ENCODE measurements around the gene LAIR1.
"Not testable (repeated sequence)": the region's sequence is repeated elsewhere in the genome, so short reads cannot be mapped to it uniquely, and the experiment has no call there.

The LAIR1 gene

GRCh38 chr19:54339646-54340358 lies 24.9 kb downstream of the LAIR1 start:
- DNase-seq, result no peak

DNA sequence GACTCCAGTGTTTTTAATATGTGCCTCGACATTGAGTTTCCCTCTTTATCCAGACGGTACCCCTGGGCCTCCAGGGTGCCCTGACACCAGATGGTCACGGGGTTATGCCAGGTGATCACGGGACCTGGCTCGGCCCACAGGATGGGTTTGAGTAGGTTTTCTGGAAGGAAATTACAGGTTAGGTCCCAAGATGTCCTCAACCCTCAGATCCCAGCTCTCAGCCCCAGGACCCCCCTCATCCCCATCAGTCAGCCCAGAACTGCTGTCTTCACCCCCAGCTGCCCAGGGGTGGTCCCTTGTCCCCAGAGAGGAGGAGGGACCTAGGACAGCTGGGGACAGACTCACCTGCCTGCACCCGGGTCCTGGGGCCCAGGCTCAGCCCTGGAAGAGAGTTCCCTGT lies 26.2 kb downstream of the LAIR1 start:
- DNase-seq, result no peak

GRCh38 chr19:54337858-54338230 lies 26.9 kb downstream of the LAIR1 start:
- no peak for DNase-seq

DNA sequence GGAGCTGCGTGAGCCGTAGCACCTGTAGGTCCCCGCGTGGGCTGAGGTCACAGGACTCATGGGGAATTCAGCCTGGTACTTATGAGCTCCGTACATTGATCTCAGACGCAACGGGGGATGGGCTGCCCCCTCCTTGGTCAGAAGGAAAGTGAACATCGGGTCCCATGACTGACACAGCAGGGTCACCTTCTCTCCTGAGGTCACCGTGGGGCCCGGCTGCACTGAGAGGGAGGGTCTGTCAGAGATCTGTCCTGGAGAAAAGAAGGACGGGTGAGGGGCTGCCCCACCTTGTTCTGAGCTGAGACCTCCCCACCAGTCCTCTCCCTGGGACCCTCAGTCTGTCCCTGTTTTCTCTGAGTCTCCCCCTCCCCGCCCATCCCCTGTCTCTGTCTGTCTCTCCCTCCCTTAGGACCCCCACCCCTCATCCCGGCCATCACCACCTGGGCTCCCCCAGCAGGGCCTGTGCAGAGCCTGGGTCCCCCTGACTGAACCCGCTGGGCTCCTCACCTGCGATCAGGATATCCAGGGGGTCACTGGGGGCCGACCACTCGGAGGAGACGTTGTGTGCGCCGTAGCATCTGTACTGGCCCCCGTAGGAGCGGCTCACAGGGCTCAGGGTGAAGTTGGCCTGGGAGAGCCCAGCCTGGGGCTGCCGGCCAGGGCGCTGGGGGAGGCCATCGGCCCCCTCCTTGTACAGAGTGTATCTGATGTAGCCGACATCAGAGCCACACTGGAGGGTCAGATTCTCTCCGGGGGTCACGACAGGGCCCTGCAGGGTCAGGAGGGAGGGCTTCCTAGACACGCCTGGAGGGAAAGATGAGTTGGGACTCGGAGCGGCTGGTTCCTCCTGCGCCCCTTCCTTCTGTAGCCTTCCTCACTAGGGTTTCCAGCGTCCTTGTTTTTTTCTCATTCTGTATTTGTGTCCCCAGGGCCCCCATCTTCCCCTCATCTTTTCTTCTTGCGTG lies 27.6 kb downstream of the LAIR1 start:
- no peak for DNase-seq

DNA sequence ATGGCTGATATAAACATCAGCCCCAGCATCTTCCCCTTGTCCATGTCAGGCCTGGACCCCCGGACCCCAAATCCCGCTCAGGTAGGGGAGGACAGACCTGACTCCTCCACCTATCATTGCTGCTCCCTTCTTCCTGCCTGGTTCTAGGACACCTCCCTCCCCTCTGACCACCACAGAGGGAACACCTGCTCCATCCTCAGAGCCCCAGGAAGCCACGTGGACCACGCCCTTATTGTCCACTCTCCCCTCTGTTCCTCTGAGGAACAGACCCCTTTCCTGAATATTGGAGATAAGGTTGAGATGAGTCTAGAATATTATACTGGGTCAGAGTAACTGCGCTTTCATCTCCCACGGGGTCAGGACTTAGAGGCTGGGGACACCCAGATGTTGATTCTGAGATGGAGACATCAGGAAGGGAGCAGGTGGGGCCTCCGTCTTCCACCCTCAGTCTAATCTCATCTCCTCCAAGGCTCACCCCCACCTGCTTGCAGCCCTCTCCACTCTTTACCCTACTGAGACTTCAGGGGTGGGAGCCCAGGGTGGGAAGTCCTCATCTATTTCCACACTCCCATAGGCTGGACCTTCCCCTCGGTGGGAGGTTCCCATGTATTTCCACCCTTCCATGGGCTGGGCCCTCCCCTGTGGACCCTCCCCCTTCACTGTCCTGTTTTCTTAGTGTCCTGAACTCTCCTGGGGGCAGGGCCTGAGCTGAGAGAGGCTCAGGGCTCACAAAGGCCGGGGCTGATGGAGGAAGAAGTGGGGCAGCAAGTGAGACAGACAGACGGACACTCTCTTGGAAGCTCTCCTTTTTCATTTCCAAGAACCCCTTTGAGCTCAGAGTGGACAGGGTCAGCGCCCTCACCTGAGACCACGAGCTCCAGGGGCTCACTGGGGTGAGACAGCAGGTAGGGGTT lies 28.5 kb downstream of the LAIR1 start:
- no peak for DNase-seq

DNA sequence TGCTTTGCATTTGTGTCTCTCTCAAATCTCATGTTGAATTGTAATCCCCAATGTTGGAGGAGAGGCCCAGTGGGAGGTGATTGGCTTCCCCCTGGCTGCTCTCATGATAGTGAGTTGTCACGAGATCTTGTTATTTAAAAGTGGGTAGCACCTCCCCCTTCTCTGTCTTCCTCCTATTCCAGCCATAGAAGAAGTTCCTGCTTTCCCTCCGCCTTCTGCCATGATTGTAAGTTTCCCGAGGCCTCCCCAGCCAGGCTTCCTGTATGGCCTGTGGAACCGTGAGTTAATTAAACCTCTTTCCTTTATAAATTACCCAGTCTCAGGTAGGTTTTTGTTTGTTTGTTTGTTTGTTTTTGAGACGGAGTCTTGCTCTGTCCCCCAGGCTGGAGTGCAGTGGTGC lies 29.6 kb downstream of the LAIR1 start:
- no peak for DNase-seq

DNA sequence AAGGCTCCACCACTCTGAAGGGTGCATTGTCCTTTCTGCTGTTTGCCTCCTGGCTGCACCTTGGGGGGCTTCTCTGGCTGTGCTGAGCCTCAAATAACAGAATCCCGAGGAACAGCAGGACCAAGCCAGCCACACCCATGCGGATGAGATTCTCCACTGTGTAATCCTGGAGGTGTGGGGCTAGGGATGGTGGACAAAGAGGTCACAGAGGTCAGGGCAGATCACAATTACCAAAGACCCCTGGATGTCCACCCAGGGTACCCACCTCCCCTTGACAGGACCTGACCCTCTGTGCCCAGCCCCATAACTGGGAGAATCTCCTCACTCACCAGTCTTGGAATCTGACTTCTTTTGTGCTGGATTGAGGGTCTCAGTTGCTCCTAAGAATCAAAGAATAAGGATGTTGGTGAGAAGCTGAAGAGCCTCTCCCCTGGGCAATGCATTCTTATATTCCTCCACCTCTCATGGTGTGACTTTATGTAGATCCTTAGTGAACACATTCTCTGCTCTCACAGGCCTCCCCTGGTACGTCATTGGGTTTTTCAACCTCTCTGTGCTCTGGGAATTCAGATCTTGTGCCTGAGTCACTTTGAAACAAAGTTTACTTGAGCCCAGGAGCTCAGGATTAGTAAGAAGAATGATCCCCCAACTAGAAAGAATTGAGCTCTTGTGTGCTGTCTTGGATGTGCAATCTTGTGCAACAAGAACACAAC lies 31.0 kb downstream of the LAIR1 start:
- no peak for DNase-seq

DNA sequence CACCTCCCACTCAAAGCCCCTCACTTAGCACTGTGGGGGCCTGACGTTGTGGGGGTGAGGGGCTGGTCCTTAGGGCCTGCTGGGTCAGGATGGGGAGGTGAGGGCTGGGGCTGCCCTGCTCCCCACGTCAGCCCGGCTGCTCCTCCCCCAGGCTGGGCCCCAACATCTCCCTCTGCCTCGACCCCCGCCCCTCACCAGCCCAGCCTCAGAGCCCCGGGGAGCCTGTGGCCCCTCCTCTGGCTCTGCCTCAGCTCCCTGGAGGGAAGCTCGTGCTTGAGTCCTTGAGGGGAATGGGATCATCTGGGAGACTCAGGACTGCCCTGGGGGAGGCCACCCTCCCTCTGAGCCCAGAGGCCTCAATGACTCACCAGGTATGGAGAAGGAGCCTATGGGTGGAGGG lies 32.6 kb downstream of the LAIR1 start:
- no peak for DNase-seq

DNA sequence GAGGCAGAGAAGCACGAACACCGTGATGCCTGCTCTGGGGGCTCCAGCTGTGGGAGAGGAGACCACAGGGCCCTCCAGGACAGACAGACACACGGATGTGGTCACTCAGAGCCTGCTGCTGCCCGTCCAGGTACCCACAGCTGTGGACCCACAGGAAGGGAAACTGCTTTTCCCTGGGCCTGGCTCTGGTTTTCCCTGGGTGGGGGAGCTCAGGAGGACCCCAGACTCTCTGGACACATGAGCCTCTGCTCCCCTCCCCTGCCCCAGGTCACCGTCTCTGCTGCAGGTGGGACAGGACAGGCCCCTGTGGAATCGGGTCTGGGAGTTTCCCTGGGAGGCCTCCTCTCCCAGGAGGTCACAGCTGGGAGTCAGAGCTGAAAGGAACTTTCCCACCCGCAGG lies 33.1 kb downstream of the LAIR1 start:
- DNase-seq, result no peak

DNA sequence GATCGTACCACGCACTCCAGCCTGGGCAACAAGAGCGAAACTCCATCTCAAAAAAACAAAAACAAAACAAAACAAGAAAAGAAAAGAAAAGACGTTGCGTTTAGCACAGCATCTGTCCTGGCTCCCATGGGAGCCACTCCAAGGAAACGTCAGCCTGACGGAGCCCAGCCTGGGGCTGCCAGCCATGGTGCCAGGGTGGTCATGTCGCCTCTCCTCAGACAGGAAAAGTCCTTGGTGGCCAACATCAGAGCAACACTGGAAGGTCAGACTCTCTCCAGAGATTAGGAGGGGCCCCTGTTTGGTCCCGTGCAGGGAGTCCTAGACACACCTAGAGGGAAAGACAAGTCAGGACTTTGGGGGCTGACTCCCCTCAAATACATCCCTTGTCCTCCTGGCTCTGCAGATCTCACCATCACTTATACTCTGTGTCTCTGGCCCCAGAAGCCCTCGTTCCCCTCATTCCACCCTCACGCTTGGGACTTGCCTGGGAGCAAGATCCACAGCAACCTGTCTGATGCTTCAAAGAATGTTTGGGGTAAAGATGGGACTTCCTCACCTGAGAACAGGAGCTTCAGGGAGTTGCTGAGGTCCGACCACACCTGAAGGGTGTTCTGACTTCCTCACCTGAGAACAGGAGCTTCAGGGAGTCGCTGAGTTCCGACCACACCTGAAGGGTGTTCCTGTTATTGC lies 35.1 kb downstream of the LAIR1 start:
- DNase-seq, result no peak

DNA sequence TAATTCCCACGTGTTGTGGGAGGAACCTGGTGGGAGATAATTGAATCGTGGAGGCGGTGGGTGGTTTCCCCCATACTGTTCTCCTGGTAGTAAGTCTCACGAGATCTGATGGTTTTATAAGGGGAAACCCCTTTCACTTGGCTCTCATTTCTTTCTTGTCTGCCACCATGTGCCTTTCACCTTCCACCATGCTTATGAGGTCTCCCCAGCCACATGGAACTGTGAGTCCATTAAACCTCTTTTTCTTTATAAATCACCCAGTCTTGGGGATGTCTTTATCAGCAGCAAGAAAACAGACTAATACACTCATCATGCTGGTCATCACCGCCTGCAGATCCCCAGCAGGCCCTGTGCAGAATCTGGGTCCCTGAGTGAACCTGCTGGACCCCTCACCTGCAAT lies 36.0 kb downstream of the LAIR1 start:
- DNase-seq, result not testable (repeated sequence)

DNA sequence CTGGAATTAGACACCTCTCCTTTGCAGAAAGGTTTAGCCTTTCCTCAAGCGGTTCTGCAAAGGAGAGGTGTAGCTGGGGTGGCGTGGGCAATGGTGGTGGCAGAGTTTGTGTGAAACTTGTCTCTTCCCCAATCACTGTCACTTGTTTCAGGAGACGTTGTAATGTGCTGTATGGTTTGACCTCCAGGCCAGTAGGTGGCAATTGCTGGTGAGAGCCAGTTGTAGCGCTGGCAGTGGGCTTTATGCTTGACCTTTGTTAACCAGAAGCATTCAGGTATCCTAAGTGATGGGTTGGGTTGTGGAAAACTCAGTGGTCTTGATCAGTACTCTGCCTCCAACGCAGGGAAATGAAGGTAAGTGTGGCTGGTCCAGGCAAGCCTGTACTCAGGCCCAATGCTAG lies 39.1 kb downstream of the LAIR1 start:
- no peak for DNase-seq

DNA sequence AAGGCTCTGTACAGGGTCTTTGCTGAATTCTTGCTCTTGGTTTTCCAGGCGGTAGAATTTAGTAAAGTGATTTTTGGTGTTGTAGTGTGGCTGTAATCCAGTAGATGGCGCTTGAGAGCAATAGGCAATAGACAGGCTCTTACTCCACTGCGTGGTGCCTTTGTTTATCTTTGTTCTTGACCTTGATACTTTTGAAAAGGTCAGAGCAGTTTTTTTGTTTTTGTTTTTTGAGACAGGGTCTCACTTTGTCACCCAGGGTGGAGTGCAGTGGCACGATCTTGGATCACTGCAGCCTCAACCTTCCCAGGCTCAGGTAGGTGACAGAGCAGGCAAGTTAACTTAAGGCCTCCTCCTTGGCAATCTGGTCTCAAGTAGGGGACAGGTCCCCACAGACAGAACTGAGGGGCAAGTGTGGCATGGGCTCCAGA lies 39.5 kb downstream of the LAIR1 start:
- DNase-seq, result peak; percentile 45

DNA sequence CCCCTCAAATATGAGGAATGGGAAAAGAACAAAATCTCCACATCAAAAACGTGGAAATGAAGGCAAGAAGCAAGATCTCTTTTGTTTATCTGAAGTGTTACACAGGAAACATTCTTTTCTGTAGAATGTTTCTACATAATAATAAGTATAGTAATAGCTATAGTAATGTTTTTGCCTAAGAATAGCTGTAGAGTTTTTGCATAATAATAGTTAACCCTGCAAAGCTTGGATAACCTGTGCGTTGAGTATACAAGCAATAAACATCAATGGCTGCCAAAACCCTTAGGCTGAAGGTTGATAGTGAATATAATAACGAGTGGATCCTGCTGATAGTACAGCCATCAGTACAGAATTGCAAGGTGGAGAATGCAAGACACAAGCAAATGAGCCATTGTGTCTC lies 40.7 kb downstream of the LAIR1 start:
- no peak for DNase-seq

GRCh38 chr19:54322934-54323333 lies 41.8 kb downstream of the LAIR1 start:
- not testable (repeated sequence) for DNase-seq

- not testable (repeated sequence) for DNase-seq
Measured at GRCh38 chr19:54322295-54322694, 42.4 kb downstream of the LAIR1 start.

- DNase-seq, result no peak
Measured at GRCh38 chr19:54319892-54320670, 44.6 kb downstream of the LAIR1 start.

GRCh38 chr19:54319049-54319448 lies 45.7 kb downstream of the LAIR1 start:
- DNase-seq, result no peak

DNA sequence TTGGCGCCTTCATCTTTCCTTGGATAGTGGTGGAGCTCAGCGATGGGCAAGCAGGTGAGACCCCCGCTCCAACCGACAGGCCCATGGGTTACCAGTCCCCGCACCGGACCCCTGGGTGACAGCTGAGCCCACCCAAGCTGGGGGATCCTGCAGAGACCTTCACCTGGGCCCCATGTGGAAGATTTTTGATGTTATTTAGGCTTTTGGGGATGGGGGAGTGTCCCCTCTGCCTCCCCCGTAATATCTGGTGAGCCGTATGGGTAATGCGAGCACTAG lies 46.8 kb downstream of the LAIR1 start:
- DNase-seq, result no peak

DNA sequence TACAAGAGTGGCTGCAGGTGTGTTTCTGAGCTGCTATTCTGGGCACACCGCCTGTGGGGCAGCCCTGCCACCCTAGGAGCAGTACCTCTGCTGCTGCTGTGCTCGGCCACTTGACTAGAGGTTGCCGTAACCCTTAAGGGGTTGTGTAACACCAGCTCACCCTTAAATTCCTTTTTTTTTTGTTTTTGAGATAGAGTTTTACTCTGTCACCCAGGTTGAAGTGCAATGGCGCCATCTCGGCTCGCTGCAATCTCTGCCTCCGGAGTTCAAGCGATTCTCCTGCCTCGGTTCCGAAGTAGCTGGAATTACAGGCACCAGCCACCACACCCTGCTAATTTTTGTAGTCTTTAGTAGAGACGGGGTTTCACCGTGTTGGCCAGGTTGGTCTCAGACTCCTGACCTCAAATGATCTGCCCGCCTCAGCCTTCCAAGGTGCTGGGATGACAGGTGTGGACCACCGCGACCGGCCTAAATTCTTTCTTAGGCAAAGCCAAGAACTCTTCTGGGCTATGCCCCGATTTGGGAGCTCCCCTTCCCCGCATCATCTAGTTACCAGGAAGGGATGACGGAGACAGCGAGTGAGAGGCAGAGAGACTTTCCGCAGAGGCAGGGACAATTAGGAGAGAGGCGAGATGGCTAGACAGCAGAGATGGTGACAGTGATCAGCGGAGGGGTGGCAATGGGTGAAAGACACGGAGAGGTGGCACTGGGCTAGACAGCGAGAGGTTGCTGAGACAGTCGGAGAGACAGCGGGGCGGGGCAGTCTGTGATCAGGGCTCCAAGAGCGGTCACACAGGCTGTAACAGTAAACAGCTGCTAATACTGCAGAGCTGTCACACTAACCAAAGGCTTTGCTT lies 47.4 kb downstream of the LAIR1 start:
- no peak for DNase-seq
